Erythroblast (primary cell): Measurements from ENCODE around the gene ZDHHC21.

Source experiments
- DNase-seq, 2 experiments: peaks; one replicate each; lab custom pipeline; 2025; lab: John Stamatoyannopoulos, UW
- GATA1 ChIP-seq: IDR thresholded peaks from 2 replicates; pipeline ENCODE4 v1.6.1; 2011; ENCODE audit warnings: low read depth, mild to moderate bottlenecking, control low read depth, low read length, moderate library complexity
- POLR2A ChIP-seq: IDR thresholded peaks from 2 replicates; pipeline ENCODE4 v1.6.1; 2011; ENCODE audit warnings: mild to moderate bottlenecking, low read length

ZDHHC21 gene

GRCh38 chr9:14693251-14693861, at the start of gene ZDHHC21:
Gene ZDHHC21 (minus strand): TSS chr9:14693432. CDS start chr9:14674340, 19,092 bp downstream.
- peak; percentile 72 to 74 for DNase-seq
- TF ChIP-seq GATA1 (no peak), POLR2A (peak; percentile 46)

- DNase-seq: no peak
- TF ChIP-seq POLR2A (no peak), GATA1 (no peak)
These were observed 48.1 kb upstream of the ZDHHC21 start for GRCh38 chr9:14741369-14741768.

GRCh38 chr9:14733133-14733532, 39.9 kb upstream of the ZDHHC21 start:
- DNase-seq: no peak
- TF ChIP-seq GATA1 (no peak), POLR2A (no peak)

- no peak for DNase-seq
- TF ChIP-seq GATA1 (no peak), POLR2A (no peak)
These were observed 38.2 kb upstream of the ZDHHC21 start for GRCh38 chr9:14731294-14731981.

GRCh38 chr9:14730461-14730898, 37.2 kb upstream of the ZDHHC21 start:
- TF ChIP-seq POLR2A (no peak), GATA1 (no peak)
- no peak for DNase-seq

- no peak for DNase-seq
- TF ChIP-seq POLR2A (no peak), GATA1 (no peak)
These were observed 30.1 kb upstream of the ZDHHC21 start for GRCh38 chr9:14723301-14723700.

- no peak for TF ChIP-seq POLR2A
- no peak for TF ChIP-seq GATA1
These were observed 29.3 kb upstream of the ZDHHC21 start, which contains the start of gene CER1 for GRCh38 chr9:14722391-14723035. Gene CER1 (minus strand): TSS chr9:14722733. CDS start chr9:14722672, 61 bp downstream.

GRCh38 chr9:14719231-14719923, 26.1 kb upstream of the ZDHHC21 start:
- TF ChIP-seq GATA1: no peak
- TF ChIP-seq POLR2A: no peak

More at GRCh38 chr9:14722391-14723035, 29.3 kb upstream of the ZDHHC21 start, which contains the start of gene CER1:
- no peak for DNase-seq

GRCh38 chr9:14715102-14715501, 21.9 kb upstream of the ZDHHC21 start:
- TF ChIP-seq POLR2A: no peak
- TF ChIP-seq GATA1: no peak
- DNase-seq: no peak

More at GRCh38 chr9:14719231-14719923, 26.1 kb upstream of the ZDHHC21 start:
- no peak for DNase-seq

- DNase-seq: no peak
- TF ChIP-seq GATA1: no peak
- no peak for TF ChIP-seq POLR2A
These were observed 20.0 kb upstream of the ZDHHC21 start for GRCh38 chr9:14713187-14713767.

GRCh38 chr9:14710804-14711203, 17.6 kb upstream of the ZDHHC21 start:
- no peak for TF ChIP-seq GATA1
- TF ChIP-seq POLR2A: no peak
- DNase-seq: no peak

GRCh38 chr9:14706530-14707140, 13.4 kb upstream of the ZDHHC21 start:
- TF ChIP-seq GATA1: no peak
- no peak for DNase-seq

GRCh38 chr9:14705079-14705478, 11.8 kb upstream of the ZDHHC21 start:
- DNase-seq: no peak
- TF ChIP-seq POLR2A (no peak), GATA1 (no peak)
